ENCODE measurements around the gene ASXL3. TPM values are rescaled to one million over a fixed set of nuclear protein-coding genes. Genes with fewer than 3 reads are reported as not detected.
A peak's percentile ranks its signal among the peaks of the same experiment; 100 is the strongest.

ASXL3 gene
- total and polyA plus RNA-seq, 2 experiments from 2014 or later, result 6.1 to 10.0 TPM

GRCh38 chr18:33745871-33746545, 168.0 kb downstream of the ASXL3 start:
- no peak for TF ChIP-seq CTCF (IDR thresholded peaks at IDR 0.05; ENCODE audit: low read depth, low read length)
- Histone ChIP-seq H3K4me3 (no peak overlapping the region), H3K4me1 (ENCODE audit: low read depth) (peaks cover 5% of the 10 kb centered on the region), H3K27ac (no peak overlapping the region), H3K9me3 (ENCODE audit: low read depth) (no peaks in the 10 kb centered on the region), H3K27me3 (no peaks in the 10 kb centered on the region), H3K36me3 (peaks cover 13% of the 10 kb centered on the region)
- no peak for DNase-seq (ENCODE audit: low read depth in 1 of 2, low spot score in 1 of 2)

- TF ChIP-seq CTCF (IDR thresholded peaks at IDR 0.05; ENCODE audit: low read depth, low read length), result no peak
- Histone ChIP-seq H3K36me3 (peaks cover 2% of the 10 kb centered on the region), H3K9me3 (ENCODE audit: low read depth) (no peaks in the 10 kb centered on the region), H3K27me3 (no peaks in the 10 kb centered on the region), H3K4me3 (no peak overlapping the region), H3K4me1 (ENCODE audit: low read depth) (peaks cover 5% of the 10 kb centered on the region), H3K27ac (no peak overlapping the region)
- no peak for DNase-seq (ENCODE audit: low read depth in 1 of 2, low spot score in 1 of 2)
Measured at GRCh38 chr18:33749834-33750233, 171.8 kb downstream of the ASXL3 start.

- DNase-seq (ENCODE audit: low read depth in 1 of 2, low spot score in 1 of 2), result no peak
- Histone ChIP-seq H3K4me3 (no peak overlapping the region), H3K36me3 (no peaks in the 10 kb centered on the region), H3K9me3 (ENCODE audit: low read depth) (no peaks in the 10 kb centered on the region), H3K4me1 (ENCODE audit: low read depth) (peaks cover 8% of the 10 kb centered on the region), H3K27ac (no peak overlapping the region), H3K27me3 (no peaks in the 10 kb centered on the region)
- no peak for TF ChIP-seq CTCF (IDR thresholded peaks at IDR 0.05; ENCODE audit: low read depth, low read length)
Measured at GRCh38 chr18:33750366-33750765, 172.3 kb downstream of the ASXL3 start.

- Histone ChIP-seq H3K9me3 (ENCODE audit: low read depth) (no peaks in the 10 kb centered on the region), H3K36me3 (no peaks in the 10 kb centered on the region), H3K27me3 (no peaks in the 10 kb centered on the region), H3K4me1 (ENCODE audit: low read depth) (peaks cover 17% of the 10 kb centered on the region), H3K27ac (no peak overlapping the region), H3K4me3 (no peak overlapping the region)
- peak; percentile 63 for TF ChIP-seq CTCF (IDR thresholded peaks at IDR 0.05; ENCODE audit: low read depth, low read length)
- peak; percentile 27 to 29 for DNase-seq (ENCODE audit: low read depth in 1 of 2, low spot score in 1 of 2)
Measured at GRCh38 chr18:33751613-33752221, 173.7 kb downstream of the ASXL3 start.

GRCh38 chr18:33755391-33755790, 177.4 kb downstream of the ASXL3 start:
- Histone ChIP-seq H3K9me3 (ENCODE audit: low read depth) (no peaks in the 10 kb centered on the region), H3K4me1 (ENCODE audit: low read depth) (peaks cover 14% of the 10 kb centered on the region), H3K36me3 (no peaks in the 10 kb centered on the region), H3K4me3 (no peak overlapping the region), H3K27ac (peak overlapping the region; percentile 27), H3K27me3 (no peaks in the 10 kb centered on the region)
- no peak for TF ChIP-seq CTCF (IDR thresholded peaks at IDR 0.05; ENCODE audit: low read depth, low read length)
- peak in 1 of 2 donors; percentile 21 for DNase-seq (ENCODE audit: low read depth in 1 of 2, low spot score in 1 of 2)
